Raji (cell line): ENCODE results near the gene ARHGAP22.

Experiments used
- POLR2A ChIP-seq: IDR thresholded peaks from 2 replicates; pipeline ENCODE4 v1.6.1; 2011; ENCODE audit warnings: low read depth, low read length, control low read depth; ENCODE audit not compliant: insufficient read depth

Gene ARHGAP22

DNA sequence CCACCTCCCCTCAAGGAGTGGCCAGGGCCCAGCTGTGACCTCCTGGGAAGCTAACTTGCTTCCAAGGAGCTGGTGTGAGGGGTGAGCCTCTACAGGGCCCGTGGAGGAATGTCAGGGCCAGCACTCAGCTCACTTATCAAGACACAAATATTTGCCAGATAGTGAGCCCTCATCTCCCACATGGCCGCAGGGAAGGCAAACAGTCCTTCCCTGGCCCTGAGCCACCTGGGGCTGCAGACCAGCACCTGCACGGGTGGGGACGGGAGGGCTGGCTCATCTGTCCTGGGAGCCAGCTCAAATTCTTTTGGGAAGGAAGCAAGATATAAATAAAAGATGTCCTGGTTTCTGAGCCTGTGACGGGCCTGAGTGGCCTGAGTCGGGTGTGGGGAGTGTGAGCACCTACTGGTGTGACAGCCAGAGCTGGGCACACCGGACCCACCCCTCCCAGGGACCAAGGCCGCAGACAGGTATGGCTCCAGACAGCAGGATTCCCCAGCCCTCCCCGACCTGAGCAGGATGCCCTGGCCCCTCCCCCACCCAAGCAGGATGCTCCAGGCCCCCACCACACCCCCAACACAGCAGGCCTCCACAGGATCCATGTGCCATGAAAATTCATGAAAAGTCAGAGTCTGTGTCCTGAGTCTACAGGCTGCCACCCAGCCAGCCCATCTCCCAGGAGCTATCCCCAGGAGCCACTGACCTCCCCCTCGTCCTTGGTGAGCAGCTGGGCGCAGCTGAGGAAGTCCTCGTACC lies 150.4 kb downstream of the ARHGAP22 start:
- no peak for TF ChIP-seq POLR2A

DNA sequence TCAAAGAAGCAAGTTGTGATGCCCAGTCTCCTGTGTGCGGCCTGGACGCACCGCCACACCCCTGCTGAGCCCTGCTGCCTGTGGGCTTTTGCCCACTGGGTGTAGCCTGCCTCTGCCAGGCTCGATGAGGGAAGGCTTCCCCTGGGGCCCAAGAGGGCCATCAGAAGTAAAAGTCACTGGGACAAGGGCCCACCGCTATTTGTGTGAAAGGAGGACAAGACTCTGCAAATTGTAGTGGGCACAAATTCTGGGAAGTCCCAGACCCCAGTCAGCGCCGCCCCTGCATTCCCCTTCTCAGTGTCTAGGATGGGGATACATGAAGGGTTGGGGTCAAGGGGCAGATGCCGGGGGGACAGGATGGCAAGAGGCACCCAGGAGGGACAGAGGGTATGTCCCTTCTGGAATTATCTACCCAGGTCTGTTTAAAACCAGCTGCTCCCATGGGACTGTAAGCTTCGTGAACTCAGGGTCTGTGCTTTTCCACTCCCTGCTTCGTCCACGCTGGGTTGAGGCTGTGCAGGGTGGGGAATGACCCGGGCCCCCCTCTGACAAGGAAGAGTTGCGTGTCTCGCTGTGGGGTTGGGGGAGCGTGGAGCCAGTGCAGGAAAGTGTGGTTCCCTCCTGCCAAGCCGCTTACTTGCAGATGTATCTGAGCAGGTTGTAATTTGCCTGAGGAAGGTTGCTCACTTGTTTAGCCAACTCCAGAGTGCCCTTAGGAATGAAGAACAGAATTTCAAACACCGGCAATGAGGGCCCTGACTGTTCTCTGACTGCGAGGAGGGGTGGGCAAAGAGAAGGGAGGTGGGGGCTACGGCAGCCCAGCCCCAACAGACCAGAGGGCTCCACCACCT lies 151.2 kb downstream of the ARHGAP22 start:
- no peak for TF ChIP-seq POLR2A

DNA sequence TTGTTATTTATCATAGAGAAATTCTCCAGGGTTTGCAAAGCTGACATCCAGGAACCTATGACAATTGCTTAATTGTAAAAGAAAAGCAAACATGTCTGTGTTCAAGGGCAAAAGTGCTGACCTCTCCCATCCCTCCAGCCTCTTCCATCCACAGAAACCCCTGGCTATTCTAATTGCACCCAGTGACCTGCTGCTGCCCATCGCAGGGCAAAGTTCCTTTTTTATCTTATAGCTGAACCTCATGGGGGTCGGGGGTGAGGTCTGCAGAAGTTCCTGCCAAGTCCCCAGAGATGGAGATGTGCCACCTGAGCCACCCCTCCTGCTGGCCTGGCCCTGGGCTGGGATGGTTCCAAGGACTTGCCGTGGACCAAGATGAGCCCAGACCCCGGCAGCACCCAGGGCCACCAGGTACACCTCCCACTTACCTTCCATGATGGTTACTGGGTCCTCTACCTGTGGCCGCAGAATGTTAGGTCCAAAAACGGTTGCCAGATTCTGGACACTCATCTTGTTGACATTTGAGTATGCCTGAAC lies 151.9 kb downstream of the ARHGAP22 start:
- no peak for TF ChIP-seq POLR2A

DNA sequence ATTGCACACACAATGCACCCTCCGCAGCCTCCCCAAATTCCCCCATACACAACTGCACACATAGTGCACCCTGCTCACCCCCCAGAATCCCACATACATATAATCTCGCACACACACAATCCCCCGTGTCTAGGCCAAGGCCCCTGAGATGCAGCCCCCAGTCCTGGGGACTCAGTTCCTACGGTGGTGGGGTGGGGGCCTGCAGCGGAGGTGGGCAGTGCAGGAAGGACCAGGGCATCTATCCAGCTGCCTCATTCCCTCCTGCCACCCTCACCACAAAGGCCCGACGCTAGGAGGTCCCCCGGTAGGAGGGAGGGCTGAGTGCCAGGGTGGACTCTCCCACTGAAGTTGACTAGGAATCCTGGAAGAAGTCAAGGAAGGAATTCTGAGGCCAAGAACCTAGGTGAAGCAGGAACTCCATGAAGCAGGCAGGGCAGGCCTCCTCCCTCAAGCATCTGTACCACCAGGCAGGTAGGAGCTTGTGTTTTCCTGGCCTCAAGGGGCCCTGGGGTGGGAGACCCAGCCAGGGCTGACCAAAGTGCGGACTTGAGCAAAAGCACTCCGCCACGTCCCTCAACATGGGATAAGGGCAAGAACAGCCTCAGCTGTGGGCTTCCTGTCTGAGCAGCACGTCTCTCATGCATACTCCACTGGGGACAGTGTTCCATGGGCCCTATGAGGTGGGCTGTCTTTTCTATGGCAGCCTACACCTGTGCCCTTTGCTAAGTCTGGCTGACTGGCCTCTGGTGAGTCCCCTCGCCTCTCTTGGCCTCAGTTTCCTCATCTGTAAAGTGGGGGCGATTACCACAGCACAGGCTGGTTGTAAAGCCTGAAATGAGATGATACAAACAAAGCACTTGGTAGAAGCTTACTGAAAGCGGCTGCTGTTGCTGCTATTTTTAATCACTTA lies 152.6 kb downstream of the ARHGAP22 start:
- TF ChIP-seq POLR2A, result no peak

DNA sequence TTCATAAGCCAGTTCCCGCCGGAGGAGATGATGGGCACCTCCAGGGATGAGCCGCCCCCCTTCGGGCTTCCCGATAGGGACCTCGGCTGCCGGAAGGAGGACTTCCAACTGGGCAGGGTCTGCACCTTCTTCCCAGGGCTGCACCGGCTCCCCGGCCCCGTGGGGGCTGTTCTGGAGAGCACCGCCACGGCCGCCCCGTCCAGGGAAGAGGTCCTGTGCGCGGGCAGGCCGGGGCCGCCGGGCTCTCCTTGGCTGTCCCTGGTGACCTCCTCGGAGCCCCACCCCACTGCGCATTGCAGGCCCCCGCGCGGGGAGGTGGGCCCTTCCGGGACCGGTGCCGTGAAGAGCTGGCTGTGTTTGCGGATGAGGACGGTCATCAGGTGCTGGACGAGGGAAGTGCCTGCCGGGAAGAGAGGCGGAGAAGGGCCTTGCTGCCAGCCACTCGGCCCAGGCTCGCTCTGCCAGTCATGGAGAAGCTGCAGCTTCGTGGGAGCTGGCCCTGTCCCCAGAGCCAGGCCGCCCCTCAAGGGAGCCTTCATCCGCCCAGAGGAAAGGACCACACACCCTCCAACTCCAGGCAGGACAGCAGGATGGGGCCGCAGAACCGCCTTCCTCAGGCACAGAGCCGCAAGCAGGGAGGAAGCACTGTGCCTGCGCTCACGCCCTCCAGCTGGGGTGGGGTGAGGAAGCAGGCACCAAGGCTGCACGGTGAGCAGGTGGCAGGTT lies 154.0 kb downstream of the ARHGAP22 start:
- TF ChIP-seq POLR2A, result no peak

DNA sequence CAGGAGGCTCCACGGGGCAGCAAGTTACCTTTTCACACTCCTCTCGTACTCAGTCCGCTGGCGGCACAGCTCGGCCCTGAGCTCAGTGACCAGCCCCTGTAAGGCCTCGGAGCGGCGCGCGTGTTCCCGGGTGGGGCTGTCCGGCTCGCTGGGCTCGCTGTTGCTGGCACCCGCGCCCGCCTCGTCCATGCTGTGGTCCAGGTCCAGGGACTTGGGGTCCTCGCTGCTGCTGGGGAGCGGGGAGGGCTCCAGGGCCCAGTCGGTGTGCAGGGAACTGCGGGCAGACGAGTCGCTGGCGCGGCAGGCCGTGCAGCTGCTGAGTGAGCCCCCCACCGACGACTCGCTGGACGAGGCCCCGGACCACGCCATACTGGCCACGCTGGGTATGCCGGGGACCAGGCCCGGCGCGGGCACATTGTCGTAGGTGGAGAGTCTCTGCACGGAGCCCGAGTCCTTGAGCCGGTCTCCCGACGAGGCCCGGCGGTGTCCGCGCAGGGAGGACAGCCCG lies 154.6 kb downstream of the ARHGAP22 start:
- TF ChIP-seq POLR2A, result no peak

DNA sequence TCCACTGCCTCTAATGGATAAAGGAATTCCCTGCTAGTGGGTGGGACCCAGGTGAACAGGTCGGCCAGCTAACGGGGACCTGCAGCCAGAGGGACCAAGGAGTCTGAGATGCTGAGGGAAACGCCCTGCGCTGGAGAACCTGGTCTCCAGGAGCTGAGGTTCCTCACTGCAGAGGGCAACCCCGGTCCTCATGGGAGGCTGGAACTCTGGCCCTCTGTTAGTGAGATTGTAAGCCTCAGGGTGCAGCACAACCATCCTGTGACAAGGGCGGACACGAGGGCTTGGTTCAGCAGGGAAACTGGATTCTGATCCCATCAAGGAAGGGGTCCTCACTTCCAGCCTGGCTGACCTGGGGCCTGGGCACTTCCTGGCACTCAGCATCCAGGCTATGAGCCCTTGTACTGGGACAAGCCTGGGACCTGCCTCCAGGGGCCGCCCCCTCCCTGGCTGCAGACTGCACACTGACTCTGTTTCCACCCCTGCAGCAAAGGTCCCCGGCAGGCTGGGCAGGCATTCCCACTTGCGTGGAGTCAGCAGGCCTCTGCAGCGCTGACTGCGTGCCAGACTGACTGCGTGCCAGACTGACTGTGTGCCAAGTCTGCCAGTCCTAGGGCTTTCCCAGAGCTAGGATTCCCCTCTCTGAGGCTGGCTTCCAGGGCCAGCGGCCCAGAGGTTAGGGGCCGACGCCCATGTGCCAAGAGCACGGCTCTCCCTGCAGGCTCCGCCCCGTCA lies 155.2 kb downstream of the ARHGAP22 start:
- TF ChIP-seq POLR2A, result no peak

DNA sequence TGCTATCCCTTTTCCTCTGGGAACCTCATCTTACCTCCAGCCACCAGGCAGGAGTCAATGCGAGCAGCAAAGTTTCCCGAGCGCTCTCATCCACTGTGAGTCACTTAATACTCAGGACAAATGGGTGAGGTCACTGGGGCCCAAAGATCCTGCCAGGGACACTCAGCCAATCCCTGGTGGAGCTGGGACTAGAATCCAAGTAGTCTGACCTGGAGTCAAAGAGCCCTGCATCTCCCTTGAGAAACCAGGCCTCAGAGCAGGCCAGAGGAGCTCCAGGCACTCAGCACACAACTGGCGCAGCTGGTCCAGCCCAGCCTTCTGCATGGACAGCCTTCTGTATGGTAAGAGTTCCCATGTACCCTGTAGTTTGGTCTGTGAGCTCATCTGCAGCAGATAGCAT lies 156.1 kb downstream of the ARHGAP22 start:
- TF ChIP-seq POLR2A, result no peak

DNA sequence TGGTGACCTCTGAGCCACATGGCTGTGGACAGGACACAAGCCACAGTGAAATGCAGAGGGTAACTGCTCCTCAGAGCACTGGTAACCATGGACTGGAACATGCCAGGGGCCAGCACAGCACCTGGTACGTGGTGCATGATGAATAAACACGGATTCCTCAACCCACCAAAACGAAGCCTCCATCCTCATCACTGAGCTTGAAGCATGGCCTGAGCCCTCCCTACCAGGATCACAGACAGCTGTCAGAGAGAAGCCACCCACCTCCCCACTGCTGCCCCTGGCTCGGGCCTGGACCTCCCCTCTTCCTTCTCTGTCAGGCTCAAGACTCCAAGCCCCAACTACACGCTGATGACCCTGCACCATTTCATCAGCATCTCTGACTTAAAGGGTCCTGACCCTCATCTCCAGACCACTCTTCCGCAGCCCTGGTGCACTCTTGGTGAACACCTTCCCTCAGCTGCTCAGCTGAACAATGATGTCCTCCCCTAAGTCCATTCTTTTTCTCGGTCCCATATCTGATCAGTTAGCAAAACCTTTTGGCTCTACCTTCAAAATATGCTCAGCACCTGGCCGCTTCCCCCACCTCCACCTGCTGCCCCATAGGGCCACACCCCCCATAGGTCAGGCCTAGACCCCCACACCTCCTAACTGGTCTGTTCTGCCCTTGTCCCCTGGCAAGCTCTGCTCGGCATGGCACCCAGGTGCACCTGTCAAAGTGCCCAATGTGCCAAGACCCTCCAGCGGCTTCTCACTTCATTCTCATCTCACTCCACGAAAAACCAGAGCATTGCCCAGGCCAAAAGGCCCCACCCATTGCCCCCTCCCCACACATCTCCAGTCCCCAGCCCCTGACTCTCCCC lies 157.3 kb downstream of the ARHGAP22 start:
- TF ChIP-seq POLR2A, result no peak

DNA sequence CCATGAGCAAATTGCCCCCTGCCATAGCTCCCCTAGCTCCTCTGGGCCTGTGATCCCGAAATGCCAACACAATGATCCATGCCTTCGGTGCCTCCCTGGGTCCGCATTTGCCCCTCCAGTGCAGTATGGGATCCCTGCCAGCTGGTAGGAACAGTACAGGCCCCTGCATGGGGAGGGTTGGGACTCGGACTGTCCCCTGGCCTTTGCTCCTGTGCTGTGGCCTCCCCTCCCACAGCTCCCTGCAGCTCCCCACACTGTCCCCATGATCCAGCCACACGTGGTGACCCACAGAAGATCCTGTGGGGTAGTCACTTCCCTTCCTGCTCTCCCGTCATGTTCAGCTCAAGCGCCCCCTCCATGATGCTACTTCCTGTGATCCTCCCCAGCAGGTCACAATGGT lies 158.1 kb downstream of the ARHGAP22 start:
- TF ChIP-seq POLR2A, result no peak

DNA sequence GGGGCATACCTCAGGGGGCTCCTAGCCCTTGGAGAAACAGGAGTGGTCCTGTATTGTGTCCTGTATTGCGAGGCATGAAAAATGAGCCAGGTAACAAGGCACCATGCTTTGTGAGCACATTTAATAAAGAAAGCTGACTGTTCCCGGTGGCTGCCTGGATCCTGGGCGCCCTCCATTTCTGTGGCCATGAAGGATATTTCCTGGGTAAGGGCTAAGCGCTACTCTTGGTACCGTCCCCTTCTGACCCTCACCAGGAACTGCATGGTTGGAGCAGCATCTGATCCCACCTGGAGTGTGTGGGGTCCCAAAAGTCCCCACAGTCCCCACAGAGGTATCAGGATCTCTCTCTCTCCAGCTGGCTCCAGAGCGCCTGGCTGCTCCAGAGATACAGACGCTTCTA lies 158.9 kb downstream of the ARHGAP22 start:
- TF ChIP-seq POLR2A, result no peak

DNA sequence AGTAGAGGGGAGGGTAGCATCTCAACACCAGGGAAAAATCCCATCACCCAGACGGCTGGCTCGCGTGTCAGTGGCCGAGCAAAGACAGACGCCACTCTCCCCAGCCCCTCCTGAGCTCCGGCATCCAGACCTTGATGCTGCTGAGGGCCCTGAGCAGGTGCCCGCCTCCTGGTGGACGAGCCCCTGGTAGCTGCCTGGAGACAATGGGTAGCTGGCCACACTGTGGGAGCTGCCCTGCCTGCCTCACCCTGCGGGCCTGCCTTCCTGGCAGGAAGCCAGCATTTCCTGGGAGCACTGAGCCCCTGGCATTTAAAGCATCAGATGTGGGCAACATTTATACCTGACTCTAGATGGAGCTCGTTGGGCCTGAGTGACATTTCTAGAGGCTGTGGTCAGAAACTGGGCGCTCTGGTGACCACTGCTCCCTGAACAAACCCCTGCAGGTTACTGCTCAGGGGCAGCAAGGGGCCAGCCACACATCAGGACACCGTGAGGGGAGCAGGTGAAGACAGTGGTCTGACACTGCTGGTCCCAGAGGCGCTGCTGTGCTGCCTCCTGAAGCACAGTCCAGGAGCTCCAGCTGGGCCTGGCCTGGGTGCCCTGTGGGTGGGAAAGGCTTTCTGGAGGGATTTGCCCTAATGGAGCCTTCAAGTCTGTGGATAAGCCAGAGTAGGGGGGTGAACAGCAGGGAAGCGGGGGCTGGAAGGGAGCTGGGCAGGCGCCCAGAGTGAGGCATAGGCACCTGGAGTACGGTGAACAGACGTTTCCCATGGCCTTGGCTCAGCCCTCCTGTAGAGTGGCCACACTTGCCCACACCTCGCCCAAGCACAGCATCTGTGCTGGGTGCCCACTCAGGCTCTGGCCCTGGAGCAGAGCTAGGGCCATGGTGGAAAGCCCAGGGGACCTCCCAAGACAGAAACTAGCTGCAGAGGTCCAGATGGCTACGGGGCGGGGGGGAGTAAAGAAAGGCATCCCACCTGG lies 159.7 kb downstream of the ARHGAP22 start:
- TF ChIP-seq POLR2A, result no peak

DNA sequence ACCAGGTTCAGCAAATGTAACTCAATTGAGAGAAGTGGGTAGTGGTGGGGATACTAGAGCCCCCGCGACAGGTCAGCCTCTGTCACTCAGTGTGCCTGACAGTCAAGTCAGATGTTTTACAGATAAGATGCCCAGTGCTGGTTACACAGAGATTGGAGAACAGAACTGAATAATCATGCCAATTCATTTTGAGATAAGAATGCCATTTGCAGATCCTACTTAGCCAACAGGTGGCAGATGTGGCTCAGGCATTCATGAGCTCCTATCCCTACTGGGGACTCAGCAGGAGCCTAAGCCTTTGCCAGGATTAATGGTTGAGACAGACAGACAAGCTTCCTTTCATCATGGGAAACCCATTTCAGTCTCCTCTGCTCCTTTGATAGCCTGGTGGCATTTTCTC lies 160.6 kb downstream of the ARHGAP22 start:
- no peak for TF ChIP-seq POLR2A
